ENCODE results near the gene MID2.

DNA sequence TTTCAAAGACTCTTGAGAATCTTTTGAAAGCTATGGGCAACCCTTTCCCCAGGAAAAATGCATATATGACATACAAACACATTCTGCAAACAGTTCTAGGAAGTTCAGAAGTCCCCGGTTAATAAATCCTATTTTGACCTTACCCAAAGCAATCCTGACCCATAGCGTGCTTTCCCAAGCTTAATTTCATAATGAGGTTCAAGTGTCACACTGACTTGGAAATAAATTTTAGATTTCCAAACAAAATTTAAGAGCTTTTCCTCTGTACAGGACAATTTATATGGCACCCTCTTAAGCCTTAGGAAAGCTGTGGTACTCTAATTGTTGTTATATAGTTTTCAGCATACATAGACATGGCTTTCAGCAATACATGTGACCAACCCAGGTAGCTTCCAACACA is 11.3 kb downstream of the MID2 start:
- TF ChIP-seq, protein P1, sequence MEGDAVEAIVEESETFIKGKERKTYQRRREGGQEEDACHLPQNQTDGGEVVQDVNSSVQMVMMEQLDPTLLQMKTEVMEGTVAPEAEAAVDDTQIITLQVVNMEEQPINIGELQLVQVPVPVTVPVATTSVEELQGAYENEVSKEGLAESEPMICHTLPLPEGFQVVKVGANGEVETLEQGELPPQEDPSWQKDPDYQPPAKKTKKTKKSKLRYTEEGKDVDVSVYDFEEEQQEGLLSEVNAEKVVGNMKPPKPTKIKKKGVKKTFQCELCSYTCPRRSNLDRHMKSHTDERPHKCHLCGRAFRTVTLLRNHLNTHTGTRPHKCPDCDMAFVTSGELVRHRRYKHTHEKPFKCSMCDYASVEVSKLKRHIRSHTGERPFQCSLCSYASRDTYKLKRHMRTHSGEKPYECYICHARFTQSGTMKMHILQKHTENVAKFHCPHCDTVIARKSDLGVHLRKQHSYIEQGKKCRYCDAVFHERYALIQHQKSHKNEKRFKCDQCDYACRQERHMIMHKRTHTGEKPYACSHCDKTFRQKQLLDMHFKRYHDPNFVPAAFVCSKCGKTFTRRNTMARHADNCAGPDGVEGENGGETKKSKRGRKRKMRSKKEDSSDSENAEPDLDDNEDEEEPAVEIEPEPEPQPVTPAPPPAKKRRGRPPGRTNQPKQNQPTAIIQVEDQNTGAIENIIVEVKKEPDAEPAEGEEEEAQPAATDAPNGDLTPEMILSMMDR (IDR thresholded peaks at IDR 0.05), result no peak
- no peak for TF ChIP-seq POLR2A (IDR thresholded peaks at IDR 0.05)
